Prostate gland (tissue), 2 donors: Measurements from ENCODE around the gene MPZL1. TPM values are rescaled to one million over a fixed set of nuclear protein-coding genes. Genes with fewer than 3 reads are reported as not detected.

ENCODE experiments used
- DNase-seq: peaks from one replicate; pipeline ENCODE4 v3.0.0-alpha.2; 2019; ENCODE audit warnings: low spot score
- H3K27ac ChIP-seq, 2 donors: fragments of 200-600 bp; sonication (generic); 2 replicates each; pipeline ENCODE4 v1.5.1; 2017 to 2019
- H3K27me3 ChIP-seq: fragments of 200-600 bp; sonication (generic); replicated peaks from 2 replicates; pipeline ENCODE4 v1.5.1; 2019; ENCODE audit not compliant: insufficient read depth
- H3K36me3 ChIP-seq, 2 donors: fragments of 200-600 bp; sonication (generic); 1 replicate in 1 of 2; 2 replicates in 1 of 2; pipeline versions ENCODE4 v1.5.1 to v1.8.1; 2017 to 2019
- H3K4me1 ChIP-seq: fragments of 200-600 bp; sonication (generic); replicated peaks from 2 replicates; pipeline ENCODE4 v1.5.1; 2019
- H3K4me3 ChIP-seq, 2 donors: fragments of 200-600 bp; sonication (generic); 2 replicates each; pipeline ENCODE4 v1.5.1; 2017 to 2019
- H3K9me3 ChIP-seq: fragments of 200-600 bp; sonication (generic); 2 replicates; pipeline ENCODE4 v1.5.1; 2017
- POLR2A ChIP-seq: fragments of 450-650 bp; IDR thresholded peaks from one replicate; pipeline ENCODE4 v1.6.1; 2016; ENCODE audit warnings: antibody characterized with exemption, mild to moderate bottlenecking
- POLR2AphosphoS5 ChIP-seq: sonication (generic); formaldehyde crosslinking; IDR thresholded peaks from one replicate; pipeline ENCODE4 v1.6.1; 2017; ENCODE audit warnings: antibody characterized with exemption
- WGBS: methylation state at CpG from one replicate; pipeline ENCODE4 v1.1.5; 2018; 5-methylcytosine and 5-hydroxymethylcytosine counted together
- intact Hi-C: fragments of 100-400 bp; cut with DNase I; formaldehyde crosslinking; loops from one replicate; pipeline ENCODE4 v1.14.2; 2022
- total RNA-seq, 2 donors: library from RNA; depleted of rRNA; stranded (reverse); fragments of >200 nt; gene quantifications; one replicate each; pipeline ENCODE4 v1.1.0, GENCODE V29; 2016
- TF ChIP-seq, protein P1 (sequence below), 4 experiments: fragments of 200-600 bp in 2 of 4; fragments of 450-650 bp in 2 of 4; sonication (generic) in 2 of 4; IDR thresholded peaks; 1 replicate in 3 of 4; 2 replicates in 1 of 4; pipeline ENCODE4 v1.5.1; 2016 to 2019; ENCODE audit warnings: antibody characterized with exemption in 4 of 4, mild to moderate bottlenecking in 2 of 4, moderate library complexity in 2 of 4

The MPZL1 gene
- total RNA-seq, 2 donors from 2014 or later, result 52.5 to 135 TPM

DNA sequence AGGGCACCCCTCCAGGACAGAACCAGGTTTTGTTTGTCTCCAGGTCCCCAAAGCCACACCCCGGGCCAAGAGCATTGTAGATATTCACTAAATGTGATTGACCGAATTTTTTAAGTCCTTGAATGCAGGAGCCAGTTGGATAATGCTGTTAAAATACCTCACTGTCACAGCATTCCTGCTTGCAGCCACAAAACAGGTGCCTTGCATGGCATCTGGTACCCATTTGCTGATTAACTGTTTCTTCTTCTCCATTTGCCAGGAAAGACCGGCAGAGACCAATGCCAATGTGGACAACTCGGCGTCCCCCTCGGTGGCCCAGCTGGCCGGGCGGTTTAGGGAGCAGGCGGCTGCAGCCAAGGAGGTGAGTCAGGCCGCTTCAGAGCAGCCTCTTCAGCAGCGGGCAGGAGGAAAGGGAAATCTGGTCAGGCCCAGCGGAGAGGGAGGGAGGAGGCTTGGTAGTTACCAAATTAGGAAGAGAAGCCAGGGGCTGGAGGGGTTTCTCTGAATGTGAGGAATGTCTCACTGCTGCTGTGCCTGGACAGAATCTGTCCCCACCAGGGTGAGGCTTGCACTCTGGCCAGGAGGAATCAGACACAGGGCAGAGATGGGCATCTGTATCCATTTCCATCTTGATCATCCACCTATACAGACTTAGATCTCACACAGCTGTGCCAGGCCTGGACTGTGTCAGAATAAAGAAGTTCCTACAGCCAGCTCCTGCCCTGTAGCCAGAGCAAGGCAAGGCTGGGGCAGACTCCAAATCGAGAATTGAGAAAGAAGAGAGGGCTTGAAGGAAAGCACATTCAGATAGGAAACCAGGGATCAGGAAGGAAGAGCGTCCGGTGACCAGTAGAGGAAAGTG is 37.9 kb upstream of the MPZL1 start:
- peaks cover 7% of the 10 kb centered on the region for H3K4me1 ChIP-seq
- 53% methylated on average over 15 of the region's 15 CpGs for WGBS

DNA sequence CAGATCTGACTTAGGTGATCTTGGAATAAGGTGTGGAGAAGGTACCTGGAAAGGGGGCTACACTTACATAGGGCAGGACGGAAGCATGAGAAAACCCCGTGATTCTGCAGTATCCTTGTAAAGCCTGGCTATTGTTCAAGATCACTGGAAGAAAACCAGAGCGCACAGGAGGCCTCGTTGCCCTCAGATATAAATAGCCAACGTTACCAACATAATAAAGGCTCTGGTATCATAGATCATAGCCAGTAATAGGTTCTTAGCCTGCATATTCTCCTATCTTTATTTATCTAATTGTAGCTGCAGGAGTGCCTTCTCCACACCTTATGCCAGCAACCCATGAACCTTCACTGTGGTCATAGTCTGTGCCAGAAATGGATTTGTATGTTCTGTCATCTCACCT is 35.9 kb upstream of the MPZL1 start:
- no peaks in the 10 kb centered on the region for H3K36me3 ChIP-seq
- H3K27me3 ChIP-seq, result no peaks in the 10 kb centered on the region
- DNase-seq, result no peak
- intact Hi-C loops, result loop anchor here (10.0 kb wide), 1 partner anchor 51 kb away; the partner anchor contains the start of gene RCSD1
- H3K4me3 ChIP-seq, result no peak overlapping the region
- H3K4me1 ChIP-seq, result peaks cover 7% of the 10 kb centered on the region
- 60% methylated on average over 5 of the region's 5 CpGs for WGBS
- no peak for TF ChIP-seq POLR2A
- TF ChIP-seq, protein P1, sequence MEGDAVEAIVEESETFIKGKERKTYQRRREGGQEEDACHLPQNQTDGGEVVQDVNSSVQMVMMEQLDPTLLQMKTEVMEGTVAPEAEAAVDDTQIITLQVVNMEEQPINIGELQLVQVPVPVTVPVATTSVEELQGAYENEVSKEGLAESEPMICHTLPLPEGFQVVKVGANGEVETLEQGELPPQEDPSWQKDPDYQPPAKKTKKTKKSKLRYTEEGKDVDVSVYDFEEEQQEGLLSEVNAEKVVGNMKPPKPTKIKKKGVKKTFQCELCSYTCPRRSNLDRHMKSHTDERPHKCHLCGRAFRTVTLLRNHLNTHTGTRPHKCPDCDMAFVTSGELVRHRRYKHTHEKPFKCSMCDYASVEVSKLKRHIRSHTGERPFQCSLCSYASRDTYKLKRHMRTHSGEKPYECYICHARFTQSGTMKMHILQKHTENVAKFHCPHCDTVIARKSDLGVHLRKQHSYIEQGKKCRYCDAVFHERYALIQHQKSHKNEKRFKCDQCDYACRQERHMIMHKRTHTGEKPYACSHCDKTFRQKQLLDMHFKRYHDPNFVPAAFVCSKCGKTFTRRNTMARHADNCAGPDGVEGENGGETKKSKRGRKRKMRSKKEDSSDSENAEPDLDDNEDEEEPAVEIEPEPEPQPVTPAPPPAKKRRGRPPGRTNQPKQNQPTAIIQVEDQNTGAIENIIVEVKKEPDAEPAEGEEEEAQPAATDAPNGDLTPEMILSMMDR (IDR thresholded peaks at IDR 0.05), result no peak
- no peak for TF ChIP-seq POLR2AphosphoS5
- no peaks in the 10 kb centered on the region for H3K9me3 ChIP-seq
- no peak overlapping the region for H3K27ac ChIP-seq

More for the DNA sequence above, 37.9 kb upstream of the MPZL1 start:
- TF ChIP-seq, protein P1 (IDR thresholded peaks at IDR 0.05), result no peak
- H3K36me3 ChIP-seq, result no peaks in the 10 kb centered on the region
- H3K27ac ChIP-seq, result no peak overlapping the region
- no peaks in the 10 kb centered on the region for H3K27me3 ChIP-seq
- no peak overlapping the region for H3K4me3 ChIP-seq
- intact Hi-C loops, result loop anchor here (10.0 kb wide), 1 partner anchor 49 kb away; the partner anchor contains the start of gene RCSD1
- no peaks in the 10 kb centered on the region for H3K9me3 ChIP-seq
- no peak for DNase-seq

DNA sequence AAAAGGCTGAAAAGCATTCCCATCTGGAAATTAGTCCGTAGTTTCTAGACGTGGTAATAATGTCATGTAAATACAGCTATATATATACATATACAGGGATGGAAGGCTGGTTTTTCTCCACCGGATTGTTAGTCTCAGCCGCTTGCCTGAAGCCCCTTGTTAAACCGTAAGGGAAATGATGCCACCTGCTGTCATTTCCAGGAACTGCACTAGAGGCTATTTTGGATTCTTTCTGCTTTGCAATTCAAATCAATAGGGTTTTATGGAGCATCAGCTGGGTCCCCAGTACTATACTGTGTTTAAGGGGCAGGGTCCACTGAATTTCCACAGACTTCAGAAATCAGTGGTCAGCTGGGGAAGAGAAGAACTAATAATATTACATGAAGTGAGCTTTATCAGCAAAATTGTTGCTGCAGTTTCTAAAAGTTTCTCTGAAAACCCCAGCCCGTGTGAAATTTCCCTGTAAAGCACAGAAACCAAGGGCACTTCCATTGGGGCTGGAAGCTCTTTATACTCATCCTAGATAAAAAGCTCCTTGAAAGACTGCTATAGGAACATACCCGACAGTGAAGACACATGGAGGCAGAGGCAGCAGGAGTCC is 33.8 kb upstream of the MPZL1 start:
- Histone ChIP-seq H3K4me1 (peaks cover 5% of the 10 kb centered on the region), H3K9me3 (no peaks in the 10 kb centered on the region), H3K27ac (no peak overlapping the region), H3K4me3 (no peak overlapping the region), H3K36me3 (no peaks in the 10 kb centered on the region), H3K27me3 (no peaks in the 10 kb centered on the region)
- TF ChIP-seq, protein P1 (IDR thresholded peaks at IDR 0.05), result peak; percentile 73 to 88 (median 86)
- peak; percentile 25 for TF ChIP-seq POLR2AphosphoS5
- no peak for TF ChIP-seq POLR2A
- peak; percentile 81 for DNase-seq
- whole genome bisulfite sequencing, result 23% methylated on average over 7 of the region's 7 CpGs
- intact Hi-C loops, result loop anchor here (2.0 to 10.0 kb wide), 2 partner anchors 53 to 85 kb away; partner anchors contain the start of gene RCSD1

DNA sequence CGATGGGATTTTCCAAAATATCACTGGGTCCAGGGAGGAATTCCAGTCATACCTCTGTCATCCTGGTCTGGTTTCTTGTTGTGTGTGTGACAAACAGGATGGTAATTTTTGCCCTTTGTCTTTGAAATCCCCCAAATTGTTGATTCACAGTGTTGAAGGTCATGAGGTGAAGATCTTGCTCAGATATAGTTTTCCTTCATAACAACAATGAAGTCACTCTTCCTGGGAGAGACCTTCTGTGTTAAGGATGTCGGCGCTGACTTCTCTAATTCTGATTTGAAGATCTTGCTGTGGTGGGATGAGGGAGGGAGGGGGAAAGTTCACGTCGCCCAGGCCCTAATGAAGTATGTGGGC is 32.2 kb upstream of the MPZL1 start:
- intact Hi-C loops, result loop anchor here (2.0 to 10.0 kb wide), 2 partner anchors 55 to 87 kb away; partner anchors contain the start of gene RCSD1
- H3K36me3 ChIP-seq, result no peaks in the 10 kb centered on the region
- no peaks in the 10 kb centered on the region for H3K4me1 ChIP-seq
- no peak overlapping the region for H3K27ac ChIP-seq
- no peak for TF ChIP-seq POLR2AphosphoS5
- TF ChIP-seq, protein P1 (IDR thresholded peaks at IDR 0.05), result no peak
- no peak for DNase-seq
- no peaks in the 10 kb centered on the region for H3K9me3 ChIP-seq
- H3K27me3 ChIP-seq, result no peaks in the 10 kb centered on the region
- H3K4me3 ChIP-seq, result no peak overlapping the region
- 85% methylated on average over 5 of the region's 5 CpGs for WGBS
